GM20000 (cell line): ENCODE data around the gene PAIP2.
A peak's percentile ranks its signal among the peaks of the same experiment; 100 is the strongest.
"Not testable (repeated sequence)": the region's sequence is repeated elsewhere in the genome, so short reads cannot be mapped to it uniquely, and the experiment has no call there.

Experiments
- DNase-seq: peaks from one replicate; pipeline ENCODE4 v3.0.0; 2012; ENCODE audit warnings: low spot score
- CTCF ChIP-seq: IDR thresholded peaks from 2 replicates; pipeline ENCODE4 v1.5.1; 2012; ENCODE audit warnings: mild to moderate bottlenecking, control low read depth; ENCODE audit errors: extremely low read depth, missing control alignments

Gene PAIP2

GRCh38 chr5:139385061-139386049 is 43.7 kb downstream of the PAIP2 start:
- DNase-seq = peak; percentile 57
- TF ChIP-seq CTCF = peak; percentile 16

DNA sequence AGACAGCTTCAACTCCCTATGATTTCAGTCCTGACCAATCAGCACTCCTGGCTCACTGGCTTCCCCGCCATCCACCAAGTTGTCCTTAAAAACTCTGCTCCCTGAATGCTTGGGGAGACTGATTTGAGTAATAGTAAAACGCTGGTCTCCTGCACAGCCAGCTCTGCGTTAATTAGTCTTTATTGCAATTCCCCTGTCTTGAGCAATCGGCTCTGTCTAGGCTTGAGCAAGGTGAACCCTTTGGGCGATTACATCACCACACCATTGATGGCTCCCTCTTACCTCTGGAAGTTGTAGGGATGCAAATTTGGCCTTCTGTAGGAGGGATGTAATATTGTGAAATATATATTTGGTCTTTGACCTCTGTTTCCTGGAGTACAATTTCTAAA is 44.4 kb downstream of the PAIP2 start:
- no peak for DNase-seq
- TF ChIP-seq CTCF = no peak

DNA sequence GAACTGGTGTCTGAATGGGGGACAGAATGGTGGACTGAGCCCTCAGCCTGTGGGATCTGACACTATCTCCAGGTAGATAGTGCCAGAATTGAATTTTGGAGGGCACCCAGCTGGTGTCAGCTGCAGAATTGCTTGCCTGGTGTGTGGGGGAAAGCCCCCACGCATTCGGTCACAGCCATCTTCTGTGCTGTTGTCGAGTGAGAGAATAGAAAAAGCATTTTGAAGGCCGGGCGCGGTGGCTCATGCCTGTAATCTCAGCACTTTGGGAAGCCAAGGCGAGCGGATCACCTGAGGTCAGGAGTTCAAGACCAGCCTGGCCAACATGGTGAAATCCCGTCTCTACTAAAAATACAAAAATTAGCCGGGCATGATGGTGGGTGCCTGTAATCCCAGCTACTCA is 45.3 kb downstream of the PAIP2 start:
- DNase-seq = not testable (repeated sequence)

DNA sequence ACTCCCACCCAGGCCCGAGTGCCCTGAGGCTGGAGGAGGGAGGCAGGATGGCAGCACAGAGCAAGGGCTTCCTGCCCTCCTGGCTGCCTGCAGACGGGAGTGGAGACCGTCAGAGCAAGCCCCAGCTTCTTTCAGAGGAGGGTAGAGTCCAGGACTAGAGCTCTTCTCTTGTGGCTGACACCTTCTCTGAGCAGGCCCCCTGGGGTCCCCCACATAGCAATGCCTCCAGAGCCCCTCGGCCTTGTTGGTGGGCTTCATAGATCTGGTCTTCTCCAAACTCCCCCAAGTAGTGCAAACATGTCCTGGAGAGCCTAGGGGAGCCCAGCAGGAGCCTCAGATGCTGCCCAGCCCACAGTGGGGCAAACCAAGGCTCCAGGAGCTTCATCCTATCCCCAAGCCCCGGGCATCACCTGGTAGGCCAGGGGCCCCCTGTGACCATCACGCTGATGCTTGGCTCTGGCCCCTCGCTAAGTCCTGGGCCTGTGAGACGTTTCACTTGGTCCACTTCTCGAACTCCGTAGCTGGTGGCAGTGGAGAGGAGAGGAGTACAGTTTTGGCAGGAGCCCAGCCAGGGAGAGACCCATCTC is 46.0 kb downstream of the PAIP2 start:
- peak; percentile 19 for DNase-seq
- no peak for TF ChIP-seq CTCF

GRCh38 chr5:139388198-139388821 is 46.7 kb downstream of the PAIP2 start:
- TF ChIP-seq CTCF = no peak
- DNase-seq = no peak

- peak; percentile 92 for DNase-seq
- TF ChIP-seq CTCF = no peak
Measured at GRCh38 chr5:139389701-139390638, 48.3 kb downstream of the PAIP2 start, which contains the start of gene MZB1. MZB1 (minus strand) TSS chr5:139389913; CDS start chr5:139389856, 57 bp downstream.
